HepG2 (cell line): ENCODE measurements around the gene CNNM3. TPM values are rescaled to one million over a fixed set of nuclear protein-coding genes. Genes with fewer than 3 reads are reported as not detected.
A peak's percentile ranks its signal among the peaks of the same experiment; 100 is the strongest.

Experiments used
- ATF1 ChIP-seq: IDR thresholded peaks from 2 replicates; pipeline ENCODE4 v1.6.1; 2016; ENCODE audit warnings: mild to moderate bottlenecking, control low read depth
- HIVEP1 ChIP-seq: sonication (generic); formaldehyde crosslinking; IDR thresholded peaks from 2 replicates; pipeline ENCODE4 v1.4.0; 2020; ENCODE audit warnings: mild to moderate bottlenecking, missing genetic modification reagents
- KLF11 ChIP-seq: IDR thresholded peaks from 2 replicates; pipeline ENCODE4 v1.6.1; 2016; ENCODE audit warnings: missing compliant biosample characterization
- MLLT10 ChIP-seq: sonication (generic); formaldehyde crosslinking; IDR thresholded peaks from 2 replicates; pipeline ENCODE4 v1.4.0; 2020; ENCODE audit warnings: missing genetic modification reagents
- MTF2 ChIP-seq: sonication (generic); formaldehyde crosslinking; IDR thresholded peaks from 2 replicates; pipeline ENCODE4 v1.5.0; 2020; ENCODE audit warnings: missing genetic modification reagents, borderline replicate concordance
- NRL ChIP-seq: sonication (generic); formaldehyde crosslinking; IDR thresholded peaks from 2 replicates; pipeline ENCODE4 v1.5.0; 2020; ENCODE audit warnings: missing genetic modification reagents, mild to moderate bottlenecking, moderate library complexity, borderline replicate concordance
- PHF5A ChIP-seq: IDR thresholded peaks from one replicate; pipeline ENCODE4 v1.6.1; 2018; ENCODE audit warnings: low read depth, missing genetic modification reagents; ENCODE audit not compliant: unreplicated experiment
- RFX3 ChIP-seq: IDR thresholded peaks from 2 replicates; pipeline ENCODE4 v1.6.1; 2016; ENCODE audit warnings: missing biosample characterization, missing genetic modification reagents
- SKI ChIP-seq: fragments of 450-650 bp; IDR thresholded peaks from one replicate; pipeline ENCODE4 v1.6.1; 2018; ENCODE audit warnings: mild to moderate bottlenecking; ENCODE audit not compliant: partially characterized antibody
- ZBTB1 ChIP-seq: sonication (generic); formaldehyde crosslinking; IDR thresholded peaks from 2 replicates; pipeline ENCODE4 v1.4.0; 2020; ENCODE audit warnings: missing genetic modification reagents, borderline replicate concordance
- ZNF547 ChIP-seq: sonication (generic); formaldehyde crosslinking; IDR thresholded peaks from 2 replicates; pipeline ENCODE4 v1.5.1; 2020; ENCODE audit warnings: mild to moderate bottlenecking, missing genetic modification reagents
- polyA plus RNA-seq, 8 experiments: library from polyadenylated mRNA; depleted of rRNA in 3 of 8; stranded (reverse) in 7 of 8; unstranded in 1 of 8; fragments of >200 nt; fragmentation: Illumina TruSeq in 4 of 8; extraction: Trizol in 4 of 8; gene quantifications; 2 replicates each; pipeline versions ENCODE4 v1.2.1 to v1.2.3, GENCODE V29; 2011 to 2016; ENCODE audit warnings: low read depth in 4 of 8, missing spikeins in 1 of 8, mixed read lengths in 1 of 8; ENCODE audit not compliant: insufficient read depth in 1 of 8
- total RNA-seq, 5 experiments: library from RNA; depleted of rRNA; stranded (reverse); fragments of >200 nt; fragmentation: Illumina TruSeq; extraction: Trizol; gene quantifications; 2 replicates each; pipeline ENCODE4 v1.2.3, GENCODE V29; 2016; ENCODE audit warnings: low read depth in 1 of 5
- TF ChIP-seq, protein P1 (sequence below): IDR thresholded peaks from 2 replicates; pipeline ENCODE4 v1.4.0; 2020; ENCODE audit warnings: mild to moderate bottlenecking, missing genetic modification reagents
- TF ChIP-seq, protein P2 (sequence below): sonication (generic); formaldehyde crosslinking; IDR thresholded peaks from 2 replicates; pipeline ENCODE4 v1.8.1; 2023; ENCODE audit warnings: mild to moderate bottlenecking, missing genetic modification reagents
- TF ChIP-seq, protein P3 (sequence below): sonication (generic); formaldehyde crosslinking; IDR thresholded peaks from 2 replicates; pipeline ENCODE4 v1.4.0; 2020; ENCODE audit warnings: missing genetic modification reagents, borderline replicate concordance
- TF ChIP-seq, protein P4 (sequence below): sonication (generic); formaldehyde crosslinking; IDR thresholded peaks from 2 replicates; pipeline ENCODE4 v1.5.0; 2020; ENCODE audit warnings: missing genetic modification reagents, mild to moderate bottlenecking, borderline replicate concordance
- TF ChIP-seq, protein P5 (sequence below): sonication (generic); formaldehyde crosslinking; IDR thresholded peaks from 2 replicates; pipeline ENCODE4 v1.8.1; 2023; ENCODE audit warnings: mild to moderate bottlenecking, missing genetic modification reagents, borderline replicate concordance
- TF ChIP-seq, protein P6 (sequence below): IDR thresholded peaks from 2 replicates; pipeline ENCODE4 v1.6.1; 2016; ENCODE audit warnings: mild to moderate bottlenecking, missing biosample characterization, missing genetic modification reagents

CNNM3 gene
- total and polyA plus RNA-seq, 2 of the 13 experiments (the other 11 are each of a cell fraction or from before 2014, with no cell fraction given) = 21.2 to 27.9 TPM

DNA sequence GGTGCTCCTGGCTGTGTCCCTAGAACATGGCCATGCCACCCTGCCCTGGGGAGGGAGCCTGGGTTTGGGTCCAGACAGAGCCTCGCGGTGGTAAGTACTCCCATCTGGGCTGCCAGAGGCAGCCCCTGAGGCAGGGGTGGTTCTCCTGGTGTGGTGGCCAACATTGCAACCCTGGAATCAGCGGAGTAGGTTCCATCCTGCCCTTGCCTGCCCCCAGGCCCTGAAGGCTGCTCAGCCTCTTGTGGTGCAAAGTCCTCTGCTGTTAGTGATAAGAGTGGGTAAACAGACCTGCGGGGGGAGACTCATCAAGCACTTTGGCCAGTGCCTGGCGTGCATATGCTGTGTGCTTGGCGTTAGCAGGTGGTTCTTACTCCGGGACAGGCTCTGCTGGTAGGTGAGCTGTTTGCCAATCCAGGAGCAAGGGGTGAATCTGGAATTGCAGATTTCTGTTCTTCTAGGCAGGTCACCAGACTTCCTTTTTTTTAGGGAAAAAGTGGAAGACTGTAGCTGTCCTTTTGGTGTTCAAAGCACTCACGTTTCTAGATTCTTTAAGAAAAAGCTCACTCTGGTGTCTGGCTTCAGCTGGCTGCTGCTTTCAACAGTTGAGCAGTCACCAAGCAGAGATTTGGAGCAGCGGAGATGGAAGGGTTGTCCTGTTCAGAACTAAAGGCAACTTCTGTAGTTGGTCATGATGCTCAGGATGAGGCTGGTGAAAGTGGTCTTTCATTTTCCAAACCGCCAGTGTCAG lies 3.2 kb downstream of the CNNM3 start (continued):
- TF ChIP-seq, protein P1, sequence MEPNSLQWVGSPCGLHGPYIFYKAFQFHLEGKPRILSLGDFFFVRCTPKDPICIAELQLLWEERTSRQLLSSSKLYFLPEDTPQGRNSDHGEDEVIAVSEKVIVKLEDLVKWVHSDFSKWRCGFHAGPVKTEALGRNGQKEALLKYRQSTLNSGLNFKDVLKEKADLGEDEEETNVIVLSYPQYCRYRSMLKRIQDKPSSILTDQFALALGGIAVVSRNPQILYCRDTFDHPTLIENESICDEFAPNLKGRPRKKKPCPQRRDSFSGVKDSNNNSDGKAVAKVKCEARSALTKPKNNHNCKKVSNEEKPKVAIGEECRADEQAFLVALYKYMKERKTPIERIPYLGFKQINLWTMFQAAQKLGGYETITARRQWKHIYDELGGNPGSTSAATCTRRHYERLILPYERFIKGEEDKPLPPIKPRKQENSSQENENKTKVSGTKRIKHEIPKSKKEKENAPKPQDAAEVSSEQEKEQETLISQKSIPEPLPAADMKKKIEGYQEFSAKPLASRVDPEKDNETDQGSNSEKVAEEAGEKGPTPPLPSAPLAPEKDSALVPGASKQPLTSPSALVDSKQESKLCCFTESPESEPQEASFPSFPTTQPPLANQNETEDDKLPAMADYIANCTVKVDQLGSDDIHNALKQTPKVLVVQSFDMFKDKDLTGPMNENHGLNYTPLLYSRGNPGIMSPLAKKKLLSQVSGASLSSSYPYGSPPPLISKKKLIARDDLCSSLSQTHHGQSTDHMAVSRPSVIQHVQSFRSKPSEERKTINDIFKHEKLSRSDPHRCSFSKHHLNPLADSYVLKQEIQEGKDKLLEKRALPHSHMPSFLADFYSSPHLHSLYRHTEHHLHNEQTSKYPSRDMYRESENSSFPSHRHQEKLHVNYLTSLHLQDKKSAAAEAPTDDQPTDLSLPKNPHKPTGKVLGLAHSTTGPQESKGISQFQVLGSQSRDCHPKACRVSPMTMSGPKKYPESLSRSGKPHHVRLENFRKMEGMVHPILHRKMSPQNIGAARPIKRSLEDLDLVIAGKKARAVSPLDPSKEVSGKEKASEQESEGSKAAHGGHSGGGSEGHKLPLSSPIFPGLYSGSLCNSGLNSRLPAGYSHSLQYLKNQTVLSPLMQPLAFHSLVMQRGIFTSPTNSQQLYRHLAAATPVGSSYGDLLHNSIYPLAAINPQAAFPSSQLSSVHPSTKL (CRISPR knock-in tag) = peak; percentile 98
- no peak for TF ChIP-seq MLLT10
- TF ChIP-seq PHF5A (CRISPR knock-in tag) = peak; percentile 99
- TF ChIP-seq, protein P2, sequence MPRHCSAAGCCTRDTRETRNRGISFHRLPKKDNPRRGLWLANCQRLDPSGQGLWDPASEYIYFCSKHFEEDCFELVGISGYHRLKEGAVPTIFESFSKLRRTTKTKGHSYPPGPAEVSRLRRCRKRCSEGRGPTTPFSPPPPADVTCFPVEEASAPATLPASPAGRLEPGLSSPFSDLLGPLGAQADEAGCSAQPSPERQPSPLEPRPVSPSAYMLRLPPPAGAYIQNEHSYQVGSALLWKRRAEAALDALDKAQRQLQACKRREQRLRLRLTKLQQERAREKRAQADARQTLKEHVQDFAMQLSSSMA (CRISPR knock-in tag) = peak; percentile 81
- TF ChIP-seq, protein P3, sequence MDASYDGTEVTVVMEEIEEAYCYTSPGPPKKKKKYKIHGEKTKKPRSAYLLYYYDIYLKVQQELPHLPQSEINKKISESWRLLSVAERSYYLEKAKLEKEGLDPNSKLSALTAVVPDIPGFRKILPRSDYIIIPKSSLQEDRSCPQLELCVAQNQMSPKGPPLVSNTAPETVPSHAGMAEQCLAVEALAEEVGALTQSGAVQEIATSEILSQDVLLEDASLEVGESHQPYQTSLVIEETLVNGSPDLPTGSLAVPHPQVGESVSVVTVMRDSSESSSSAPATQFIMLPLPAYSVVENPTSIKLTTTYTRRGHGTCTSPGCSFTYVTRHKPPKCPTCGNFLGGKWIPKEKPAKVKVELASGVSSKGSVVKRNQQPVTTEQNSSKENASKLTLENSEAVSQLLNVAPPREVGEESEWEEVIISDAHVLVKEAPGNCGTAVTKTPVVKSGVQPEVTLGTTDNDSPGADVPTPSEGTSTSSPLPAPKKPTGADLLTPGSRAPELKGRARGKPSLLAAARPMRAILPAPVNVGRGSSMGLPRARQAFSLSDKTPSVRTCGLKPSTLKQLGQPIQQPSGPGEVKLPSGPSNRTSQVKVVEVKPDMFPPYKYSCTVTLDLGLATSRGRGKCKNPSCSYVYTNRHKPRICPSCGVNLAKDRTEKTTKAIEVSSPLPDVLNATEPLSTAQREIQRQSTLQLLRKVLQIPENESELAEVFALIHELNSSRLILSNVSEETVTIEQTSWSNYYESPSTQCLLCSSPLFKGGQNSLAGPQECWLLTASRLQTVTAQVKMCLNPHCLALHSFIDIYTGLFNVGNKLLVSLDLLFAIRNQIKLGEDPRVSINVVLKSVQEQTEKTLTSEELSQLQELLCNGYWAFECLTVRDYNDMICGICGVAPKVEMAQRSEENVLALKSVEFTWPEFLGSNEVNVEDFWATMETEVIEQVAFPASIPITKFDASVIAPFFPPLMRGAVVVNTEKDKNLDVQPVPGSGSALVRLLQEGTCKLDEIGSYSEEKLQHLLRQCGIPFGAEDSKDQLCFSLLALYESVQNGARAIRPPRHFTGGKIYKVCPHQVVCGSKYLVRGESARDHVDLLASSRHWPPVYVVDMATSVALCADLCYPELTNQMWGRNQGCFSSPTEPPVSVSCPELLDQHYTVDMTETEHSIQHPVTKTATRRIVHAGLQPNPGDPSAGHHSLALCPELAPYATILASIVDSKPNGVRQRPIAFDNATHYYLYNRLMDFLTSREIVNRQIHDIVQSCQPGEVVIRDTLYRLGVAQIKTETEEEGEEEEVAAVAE (CRISPR knock-in tag) = peak; percentile 79; the same call in 1 of the 2 replicates
- peak; percentile 17; the same call in 1 of the 2 replicates for TF ChIP-seq MTF2 (CRISPR knock-in tag)
- peak; percentile 53; the same call in 1 of the 2 replicates for TF ChIP-seq KLF11 (CRISPR knock-in tag)
- TF ChIP-seq, protein P4, sequence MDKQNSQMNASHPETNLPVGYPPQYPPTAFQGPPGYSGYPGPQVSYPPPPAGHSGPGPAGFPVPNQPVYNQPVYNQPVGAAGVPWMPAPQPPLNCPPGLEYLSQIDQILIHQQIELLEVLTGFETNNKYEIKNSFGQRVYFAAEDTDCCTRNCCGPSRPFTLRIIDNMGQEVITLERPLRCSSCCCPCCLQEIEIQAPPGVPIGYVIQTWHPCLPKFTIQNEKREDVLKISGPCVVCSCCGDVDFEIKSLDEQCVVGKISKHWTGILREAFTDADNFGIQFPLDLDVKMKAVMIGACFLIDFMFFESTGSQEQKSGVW = no peak
- peak; percentile 45; the same call in 1 of the 2 replicates for TF ChIP-seq NRL
- no peak for TF ChIP-seq RFX3 (CRISPR knock-in tag)
- TF ChIP-seq, protein P5, sequence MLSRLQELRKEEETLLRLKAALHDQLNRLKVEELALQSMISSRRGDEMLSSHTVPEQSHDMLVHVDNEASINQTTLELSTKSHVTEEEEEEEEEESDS (CRISPR knock-in tag) = no peak
- no peak; the same call in 1 of the 2 replicates for TF ChIP-seq HIVEP1 (CRISPR knock-in tag)
- TF ChIP-seq ATF1 = no peak
- no peak for TF ChIP-seq ZBTB1
- peak; percentile 85 for TF ChIP-seq SKI
- TF ChIP-seq ZNF547 (CRISPR knock-in tag) = no peak; the same call in 1 of the 2 replicates
- TF ChIP-seq, protein P6, sequence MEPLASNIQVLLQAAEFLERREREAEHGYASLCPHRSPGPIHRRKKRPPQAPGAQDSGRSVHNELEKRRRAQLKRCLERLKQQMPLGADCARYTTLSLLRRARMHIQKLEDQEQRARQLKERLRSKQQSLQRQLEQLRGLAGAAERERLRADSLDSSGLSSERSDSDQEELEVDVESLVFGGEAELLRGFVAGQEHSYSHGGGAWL (CRISPR knock-in tag) = no peak
